ENCODE results near the gene ONECUT3.
"Not testable (repeated sequence)": the region's sequence is repeated elsewhere in the genome, so short reads cannot be mapped to it uniquely, and the experiment has no call there.

Gene ONECUT3

GRCh38 chr19:1756705-1757465 lies 3.6 kb downstream of the ONECUT3 start:
- no peak for DNase-seq

DNA sequence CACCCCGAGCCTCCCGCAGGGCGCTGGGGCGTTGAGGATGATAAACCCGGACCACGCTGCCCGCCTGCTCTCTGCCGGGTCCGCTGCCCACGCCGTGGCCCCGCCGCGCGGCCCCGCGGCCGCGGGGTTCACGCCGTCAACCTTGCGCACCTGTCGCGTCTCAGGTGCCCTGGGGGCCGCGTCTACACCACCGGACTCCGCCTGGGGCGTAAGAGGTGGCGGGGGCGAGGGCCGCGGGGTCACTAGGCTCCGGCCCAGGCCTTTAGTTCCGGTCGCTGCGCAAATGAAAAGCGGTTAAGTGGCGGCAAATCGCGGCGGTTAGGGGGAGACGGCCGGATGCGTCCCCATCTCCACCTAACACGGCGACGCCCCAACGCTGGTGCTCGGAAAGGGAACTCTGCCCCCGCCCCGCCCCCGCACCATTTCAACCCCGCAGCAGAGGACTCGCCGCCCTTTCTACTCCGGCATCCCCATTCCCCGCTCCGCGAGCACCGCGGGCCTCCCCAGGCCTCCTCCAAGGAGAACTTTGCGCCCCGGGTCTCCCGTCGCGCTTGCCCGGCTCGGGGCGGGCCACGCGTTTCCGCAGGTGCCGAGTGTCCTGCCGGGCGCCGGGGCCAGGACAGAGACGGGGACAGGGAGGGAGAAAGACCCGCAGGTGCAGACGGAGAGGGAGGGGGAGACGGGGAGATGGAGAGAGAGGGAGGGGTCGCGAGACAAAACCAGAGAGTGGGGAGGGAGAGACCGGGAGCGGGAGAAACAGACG lies 4.3 kb downstream of the ONECUT3 start:
- DNase-seq = no peak

- no peak for DNase-seq
Observed at GRCh38 chr19:1758231-1758577, 4.9 kb downstream of the ONECUT3 start.

GRCh38 chr19:1758959-1759903 lies 5.9 kb downstream of the ONECUT3 start:
- DNase-seq = no peak

DNA sequence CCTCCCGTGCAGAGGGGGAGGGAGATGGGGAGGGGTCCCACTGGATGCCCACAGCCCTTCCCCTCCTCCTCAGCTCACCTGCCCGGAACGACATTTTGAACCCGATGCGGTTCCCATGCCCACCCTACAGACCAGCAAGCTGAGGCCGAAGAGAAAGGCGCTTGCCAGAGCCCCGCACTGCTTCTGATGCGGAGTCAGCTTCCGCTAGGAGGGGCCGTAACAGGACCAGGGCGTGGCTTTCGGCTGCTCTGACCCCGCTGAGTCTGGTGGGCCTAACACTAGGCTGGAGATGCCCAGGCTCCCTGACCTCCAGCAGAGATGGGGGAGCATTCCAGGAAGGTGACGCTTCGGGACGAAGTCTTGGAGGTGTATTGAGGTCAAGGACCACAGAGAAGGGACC lies 6.7 kb downstream of the ONECUT3 start:
- DNase-seq = no peak

- not testable (repeated sequence) for DNase-seq
Observed at GRCh38 chr19:1760786-1761527, 7.7 kb downstream of the ONECUT3 start.

GRCh38 chr19:1761528-1762242 lies 8.4 kb downstream of the ONECUT3 start:
- no peak for DNase-seq

- no peak for DNase-seq
Observed at GRCh38 chr19:1762243-1763117, 9.2 kb downstream of the ONECUT3 start.

DNA sequence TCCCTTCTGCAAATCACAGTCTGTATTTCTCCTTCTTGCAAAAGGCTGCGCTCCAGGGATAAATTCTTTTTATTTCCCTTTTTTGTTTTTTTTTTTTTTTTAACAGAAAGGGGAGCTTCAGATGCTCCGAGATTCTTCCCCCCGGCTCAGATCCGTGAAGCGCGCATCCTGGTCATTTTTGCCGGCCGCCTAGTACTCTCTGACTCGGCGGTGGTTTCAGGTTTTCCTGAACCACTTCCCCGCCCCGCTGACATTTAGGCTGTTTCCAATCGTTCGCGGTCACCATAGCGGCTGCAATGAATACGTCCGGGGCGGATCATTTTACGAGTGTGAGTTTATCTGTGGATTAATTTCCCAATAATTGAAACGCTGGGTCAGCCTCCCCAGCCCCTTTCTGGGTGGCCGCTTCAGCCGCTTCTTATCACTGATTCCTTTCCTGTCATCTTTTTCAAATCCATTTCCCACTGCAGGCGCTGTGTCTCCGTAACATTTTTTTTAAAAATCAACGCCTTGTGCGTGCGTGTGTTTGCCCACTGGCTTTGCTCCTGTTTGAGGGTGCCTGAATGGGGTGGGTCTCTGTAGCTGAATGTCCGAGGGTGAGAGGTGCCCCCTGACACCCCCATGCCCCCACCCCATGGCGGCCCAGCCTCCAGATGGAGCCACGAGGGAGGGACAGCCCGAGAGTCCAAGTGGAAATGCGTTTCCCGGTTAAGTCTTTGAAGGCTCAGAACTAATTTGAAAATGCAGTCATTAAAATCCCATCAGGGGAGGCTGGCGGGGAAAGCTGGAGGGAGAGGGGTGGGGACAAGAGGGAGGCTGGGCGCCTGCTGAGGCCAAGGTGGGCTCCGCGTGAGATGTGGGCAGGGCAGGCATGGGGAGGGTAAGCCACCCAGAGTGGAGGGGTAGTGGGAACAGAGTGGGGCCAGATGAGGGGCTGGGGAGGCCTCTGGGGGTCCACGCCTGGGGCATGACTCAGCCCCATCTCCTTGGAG lies 10.6 kb downstream of the ONECUT3 start:
- DNase-seq = no peak

DNA sequence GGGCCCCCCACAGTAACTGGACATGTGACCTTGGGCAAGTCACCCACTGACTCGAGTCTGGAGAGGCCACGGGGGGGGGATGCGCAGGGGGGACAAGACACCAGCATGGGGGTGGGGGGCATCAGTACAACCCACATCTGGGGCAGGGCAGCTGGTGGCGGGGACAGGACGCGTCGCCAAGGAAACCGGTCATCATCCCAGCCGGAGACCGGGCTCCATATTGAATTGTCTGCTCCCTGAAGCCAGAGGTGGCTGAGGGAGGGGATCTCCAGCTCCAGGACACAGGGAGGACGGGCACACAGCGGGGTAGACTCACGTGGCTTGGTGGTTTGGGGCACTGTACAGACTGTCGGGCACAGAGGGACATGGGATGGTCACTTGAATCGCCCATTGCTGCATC lies 11.4 kb downstream of the ONECUT3 start:
- DNase-seq = no peak

DNA sequence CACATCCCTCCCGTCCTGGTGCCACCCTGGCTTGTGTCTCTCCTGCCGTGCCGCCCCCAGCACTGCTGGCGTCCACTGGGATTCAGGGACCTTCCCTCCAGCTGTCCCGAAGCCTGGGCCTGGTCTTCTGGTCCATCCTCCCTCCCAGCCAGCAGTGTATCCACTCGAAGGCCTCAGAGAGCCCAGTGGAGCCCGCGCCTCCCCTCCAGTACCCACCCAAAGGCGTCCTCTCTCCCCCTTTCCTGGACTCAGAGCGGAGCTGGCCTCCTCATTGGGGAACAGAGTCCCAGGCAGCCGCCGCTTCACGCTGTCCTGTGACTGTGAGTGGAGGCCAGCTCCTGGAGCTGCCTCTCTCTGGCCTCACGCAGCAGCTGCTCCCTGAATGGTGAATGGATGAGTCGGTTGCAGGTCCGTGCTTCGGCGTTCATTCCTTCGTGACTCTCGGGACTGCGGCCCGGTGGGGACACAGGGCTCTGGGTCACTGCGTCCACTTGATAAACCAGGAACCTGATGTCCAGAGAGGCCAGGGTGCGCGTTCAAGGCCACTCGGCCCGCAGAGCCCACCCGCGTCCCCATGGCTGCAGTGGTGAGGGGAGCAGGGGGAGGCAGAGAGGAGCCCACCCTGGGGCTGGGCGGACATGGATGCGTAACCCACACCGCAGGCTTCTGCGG lies 12.1 kb downstream of the ONECUT3 start:
- DNase-seq = no peak

GRCh38 chr19:1765904-1766799 lies 12.8 kb downstream of the ONECUT3 start:
- DNase-seq = no peak

- DNase-seq = no peak
Observed at GRCh38 chr19:1766800-1767352, 13.6 kb downstream of the ONECUT3 start.

DNA sequence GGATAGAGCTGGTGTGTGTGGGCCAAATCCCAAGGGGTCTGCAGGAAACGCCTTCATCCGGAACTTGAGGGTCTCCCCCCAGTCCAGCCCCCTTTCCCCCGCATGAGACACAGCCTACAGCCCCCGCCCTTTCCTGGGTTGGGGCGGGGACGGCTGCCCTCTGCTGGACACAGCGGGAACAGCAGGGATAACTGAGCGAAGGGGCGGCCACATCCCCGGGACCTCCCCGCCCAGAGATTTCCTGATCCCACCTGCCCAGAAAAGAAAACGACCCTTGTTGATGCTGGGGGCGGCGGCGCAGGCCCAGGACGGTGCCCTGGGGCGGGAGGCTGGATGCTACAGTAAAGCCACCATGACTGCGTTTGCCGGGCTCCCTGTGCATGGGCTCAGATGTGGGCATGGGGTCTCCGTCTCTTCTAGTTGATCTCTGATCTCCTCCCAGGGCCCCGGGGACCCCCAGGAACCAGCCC lies 14.2 kb downstream of the ONECUT3 start:
- DNase-seq = peak; percentile 45

GRCh38 chr19:1768248-1768647 lies 14.9 kb downstream of the ONECUT3 start:
- no peak for DNase-seq

- no peak for DNase-seq
Observed at GRCh38 chr19:1768918-1769644, 15.8 kb downstream of the ONECUT3 start.

- DNase-seq = no peak
Observed at GRCh38 chr19:1769645-1769985, 16.3 kb downstream of the ONECUT3 start.

Data from activated effector memory CD4-positive, alpha-beta T cell treated with Interleukin-2 at 50 U/mL for 16 hours (primary cell).